MM.1S (cell line): ENCODE results near the gene H1-8.
"Not testable (repeated sequence)": the region's sequence is repeated elsewhere in the genome, so short reads cannot be mapped to it uniquely, and the experiment has no call there.

Experiments
- EZH2 ChIP-seq: fragments of 300-600 bp; sonication (generic); optimal IDR thresholded peaks from 2 replicates; pipeline ENCODE3; 2017; ENCODE audit warnings: low read depth, mild to moderate bottlenecking, antibody characterized with exemption, low read length, mixed read lengths
- TF ChIP-seq, protein P1 (sequence below): fragments of 300-600 bp; sonication (generic); IDR thresholded peaks from 2 replicates; pipeline ENCODE4 v1.5.1; 2016; ENCODE audit warnings: antibody characterized with exemption, low read length, mixed read lengths

DNA sequence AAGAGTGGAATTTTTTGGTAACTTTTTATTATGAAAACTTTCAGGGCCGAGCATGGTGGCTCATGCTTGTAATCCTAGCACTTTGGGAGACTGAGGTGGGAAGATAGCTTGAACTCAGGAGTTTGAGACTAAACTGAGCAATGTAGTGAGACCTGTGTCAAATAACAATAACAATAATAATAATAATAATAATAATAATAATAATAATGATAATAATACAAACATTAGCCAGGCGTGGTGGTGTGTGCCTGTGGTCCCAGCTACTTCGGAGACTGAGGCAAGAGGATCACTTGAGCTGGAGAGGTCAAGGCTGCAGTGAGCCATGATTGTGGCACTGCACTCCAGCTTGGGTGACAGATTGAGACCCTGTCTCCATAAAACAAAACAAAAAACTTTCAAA, 3.0 kb downstream of the H1-8 start:
- TF ChIP-seq, protein P1, sequence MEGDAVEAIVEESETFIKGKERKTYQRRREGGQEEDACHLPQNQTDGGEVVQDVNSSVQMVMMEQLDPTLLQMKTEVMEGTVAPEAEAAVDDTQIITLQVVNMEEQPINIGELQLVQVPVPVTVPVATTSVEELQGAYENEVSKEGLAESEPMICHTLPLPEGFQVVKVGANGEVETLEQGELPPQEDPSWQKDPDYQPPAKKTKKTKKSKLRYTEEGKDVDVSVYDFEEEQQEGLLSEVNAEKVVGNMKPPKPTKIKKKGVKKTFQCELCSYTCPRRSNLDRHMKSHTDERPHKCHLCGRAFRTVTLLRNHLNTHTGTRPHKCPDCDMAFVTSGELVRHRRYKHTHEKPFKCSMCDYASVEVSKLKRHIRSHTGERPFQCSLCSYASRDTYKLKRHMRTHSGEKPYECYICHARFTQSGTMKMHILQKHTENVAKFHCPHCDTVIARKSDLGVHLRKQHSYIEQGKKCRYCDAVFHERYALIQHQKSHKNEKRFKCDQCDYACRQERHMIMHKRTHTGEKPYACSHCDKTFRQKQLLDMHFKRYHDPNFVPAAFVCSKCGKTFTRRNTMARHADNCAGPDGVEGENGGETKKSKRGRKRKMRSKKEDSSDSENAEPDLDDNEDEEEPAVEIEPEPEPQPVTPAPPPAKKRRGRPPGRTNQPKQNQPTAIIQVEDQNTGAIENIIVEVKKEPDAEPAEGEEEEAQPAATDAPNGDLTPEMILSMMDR: not testable (repeated sequence)
- TF ChIP-seq EZH2: not testable (repeated sequence)
